ENCODE data around the gene FBXO11.
"Not testable (repeated sequence)": the region's sequence is repeated elsewhere in the genome, so short reads cannot be mapped to it uniquely, and the experiment has no call there.

Gene FBXO11

DNA sequence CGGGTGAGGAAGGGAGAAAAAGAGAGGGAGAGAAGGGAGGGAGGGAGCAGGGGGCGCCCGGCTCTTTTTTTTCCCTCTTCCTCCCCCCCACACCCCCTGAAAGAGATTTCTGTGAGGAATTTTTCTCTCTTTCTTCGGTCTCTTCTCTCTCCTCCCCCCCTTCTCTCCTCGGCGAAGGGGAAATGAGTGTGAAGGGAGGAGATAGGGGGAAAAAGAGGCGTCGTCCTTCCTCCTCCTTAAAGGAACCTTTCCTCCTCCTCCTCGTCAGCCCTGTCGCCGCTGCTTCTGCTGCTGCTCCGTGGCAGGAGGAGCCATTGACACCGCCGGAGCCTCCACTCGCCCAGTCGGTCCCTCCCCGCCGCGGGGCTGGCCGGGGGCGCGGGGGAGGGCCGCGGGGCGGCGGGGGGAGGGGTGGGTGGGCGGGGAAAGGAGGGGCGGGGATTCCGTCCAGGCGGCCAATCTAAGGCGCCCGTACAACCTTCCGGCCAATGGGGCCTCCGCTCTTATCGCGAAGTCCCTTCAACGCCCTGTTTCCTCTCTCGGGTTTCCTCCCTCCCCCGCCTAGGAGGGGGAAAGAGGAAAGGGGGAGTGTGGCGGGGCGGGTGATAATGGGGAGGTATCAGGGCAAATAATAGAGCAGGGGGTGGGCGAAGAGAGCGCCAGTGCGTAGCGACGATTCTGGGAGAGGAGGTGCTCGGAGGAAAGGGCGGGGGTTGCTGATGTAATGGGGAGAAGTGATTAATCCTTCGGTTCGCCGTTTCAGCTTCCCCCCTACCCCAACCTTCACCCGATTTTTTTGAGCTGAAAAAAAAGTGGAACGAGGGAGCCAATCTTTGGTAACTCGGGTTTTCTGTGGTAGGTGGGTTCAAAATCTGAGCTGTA is at the start of gene FBXO11:
Gene FBXO11 (minus strand): TSS at position 342 of the 882 bp plus-strand sequence. CDS start 778 bp downstream, outside the sequence.
- DNase-seq, result peak; percentile 90 to 97 (median 94)

DNA sequence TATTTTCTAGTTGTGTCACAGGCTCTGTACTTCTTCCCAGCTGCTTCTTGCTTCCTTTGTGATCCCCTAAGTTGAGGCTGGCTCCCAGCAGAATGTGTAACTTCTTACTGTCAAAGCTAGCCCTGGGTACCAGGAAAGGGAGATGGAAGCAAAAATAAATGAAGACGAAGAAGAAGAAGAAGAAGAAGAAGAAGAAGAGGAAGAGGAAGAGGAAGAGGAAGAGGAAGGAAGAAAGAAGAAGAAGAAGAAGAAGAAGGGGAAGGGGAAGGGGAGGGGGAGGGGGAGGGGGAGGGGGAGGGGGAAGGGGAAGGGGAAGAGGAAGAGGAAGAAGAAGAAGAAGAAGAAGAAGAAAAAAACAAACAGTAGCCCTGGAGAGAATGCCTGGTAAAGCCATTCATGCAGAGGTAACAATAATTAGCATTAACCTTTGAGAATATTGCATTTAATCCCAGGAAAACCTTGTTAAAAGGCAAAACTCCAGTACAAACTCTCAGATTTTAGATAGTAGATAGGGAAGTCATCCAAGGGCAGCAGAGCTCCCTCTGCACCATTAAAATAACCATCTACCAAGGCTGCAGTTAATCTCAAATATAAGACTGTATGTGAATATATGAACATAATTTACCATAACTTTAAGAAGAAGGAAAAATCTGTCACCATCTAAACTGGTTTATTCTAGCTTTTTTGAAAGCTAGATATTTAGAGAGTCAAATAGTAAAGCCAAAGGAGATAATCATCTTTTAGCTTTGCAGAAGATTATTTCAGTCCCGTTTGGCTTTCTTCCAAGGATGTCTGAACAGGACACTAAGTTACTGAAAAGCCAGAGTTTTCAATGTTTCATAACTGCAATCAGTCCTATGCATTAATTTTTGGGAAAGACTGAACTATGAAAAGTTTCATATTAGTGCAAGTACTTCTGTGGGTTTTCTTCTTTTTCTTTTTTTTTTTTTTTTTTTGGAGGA is 44.3 kb upstream of the FBXO11 start:
- no peak for DNase-seq

DNA sequence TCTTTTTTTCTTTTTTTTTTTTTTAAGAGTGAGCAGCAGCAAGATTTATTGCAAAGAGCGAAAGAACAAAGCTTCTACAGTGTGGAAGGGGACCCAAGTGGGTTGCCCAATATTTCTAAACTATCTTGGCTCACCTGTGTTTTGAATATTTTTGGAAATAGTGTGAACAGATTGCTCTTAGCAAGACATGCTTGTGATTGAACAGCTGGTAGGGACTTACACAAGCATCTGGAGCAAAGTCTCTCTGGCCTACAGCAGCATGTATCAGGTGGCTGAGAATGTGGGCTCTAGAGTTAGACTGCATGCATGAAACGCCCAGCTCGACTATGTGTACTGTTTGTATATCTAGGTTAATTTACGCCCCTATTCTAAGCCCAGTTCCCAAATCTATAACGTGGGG is 40.3 kb upstream of the FBXO11 start:
- DNase-seq, result no peak

DNA sequence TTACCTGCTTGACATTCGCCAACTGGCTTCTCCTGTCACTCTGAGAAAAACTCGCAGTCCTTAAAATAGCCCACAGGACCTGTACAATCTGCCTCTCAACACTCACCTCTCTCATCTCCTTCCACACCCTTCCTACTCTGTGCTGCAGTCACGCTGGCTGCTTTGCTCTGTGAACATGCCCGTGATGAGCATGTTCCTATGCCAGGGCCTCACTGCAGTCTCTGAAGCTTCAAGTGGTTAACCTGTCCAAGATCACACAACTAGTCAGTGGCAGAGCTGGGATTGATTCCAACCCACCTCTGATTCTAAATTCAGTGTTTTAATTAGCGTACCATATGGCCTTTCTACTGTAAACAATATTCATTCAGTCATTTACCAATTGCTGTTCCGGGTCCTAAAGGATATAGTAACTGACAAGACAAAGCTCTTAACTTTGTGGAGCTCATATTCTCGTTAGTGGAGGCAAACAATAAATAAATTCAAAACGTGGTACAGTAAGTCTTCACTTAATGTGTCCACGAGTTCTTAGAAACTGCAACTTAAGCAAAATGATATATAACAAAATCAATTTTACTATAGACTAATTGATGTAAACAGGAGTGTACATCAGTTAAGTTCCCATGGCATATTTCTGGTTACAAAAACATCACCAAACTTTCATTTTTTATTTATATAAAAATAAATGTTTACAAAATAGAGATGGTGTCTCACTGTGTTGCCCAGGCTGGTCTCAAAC is 38.9 kb upstream of the FBXO11 start:
- DNase-seq, result no peak

DNA sequence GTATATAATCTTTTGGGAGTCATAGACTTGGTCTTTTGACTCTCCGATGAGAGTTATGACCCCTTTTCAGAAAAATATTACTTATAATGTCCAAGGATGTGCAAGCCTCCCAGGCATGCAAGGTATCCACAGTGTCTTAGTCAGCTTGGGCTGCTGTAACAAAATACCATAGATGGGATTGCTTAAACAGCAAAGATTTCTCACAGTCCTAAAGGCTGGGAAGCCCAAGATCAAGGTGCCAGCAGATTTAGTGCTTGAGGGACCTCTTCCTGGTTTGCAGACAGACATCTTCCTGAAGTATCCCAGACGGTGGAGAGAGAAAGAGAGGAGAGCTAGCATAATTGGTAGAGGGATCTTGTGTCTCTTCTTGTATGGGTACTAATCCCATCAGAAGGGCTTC is 35.6 kb upstream of the FBXO11 start:
- DNase-seq, result no peak

DNA sequence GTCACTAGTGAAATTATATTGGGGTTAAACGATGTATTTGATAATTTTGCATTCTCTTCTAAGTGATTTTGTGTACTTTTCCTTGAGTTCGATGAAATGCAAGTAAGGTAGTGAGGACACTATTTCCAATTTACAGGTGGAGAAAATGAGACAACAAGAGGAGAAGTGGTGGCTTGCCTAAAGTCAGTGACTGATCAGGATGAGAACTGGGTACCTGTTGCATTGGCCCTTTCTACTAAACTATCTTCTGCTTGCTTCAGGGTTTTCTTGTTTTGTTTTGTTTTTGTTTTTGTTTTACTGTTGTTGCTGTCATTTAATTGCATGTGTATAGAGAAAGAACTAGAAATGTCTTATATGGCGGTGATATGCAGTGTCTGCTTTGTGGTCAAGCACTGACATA is 31.4 kb upstream of the FBXO11 start:
- no peak for DNase-seq

DNA sequence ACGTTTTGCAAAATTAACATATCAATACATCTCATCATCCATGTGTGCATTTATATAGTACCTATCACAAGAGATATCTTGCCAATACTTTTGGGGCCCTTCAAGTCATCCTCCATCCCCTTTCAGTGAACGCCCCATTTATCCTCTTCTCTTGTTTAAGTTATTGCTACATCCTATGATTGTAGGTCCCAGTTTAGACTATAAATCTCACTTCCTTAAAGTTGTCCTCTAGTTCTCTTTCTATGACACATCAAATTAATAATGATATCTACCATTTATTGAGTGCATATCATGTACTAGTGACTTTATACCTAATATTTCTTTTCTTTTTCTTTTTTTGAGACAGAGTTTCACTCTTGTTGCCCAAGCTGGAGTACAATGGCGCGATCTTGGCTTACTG is 28.8 kb upstream of the FBXO11 start:
- DNase-seq, result no peak

DNA sequence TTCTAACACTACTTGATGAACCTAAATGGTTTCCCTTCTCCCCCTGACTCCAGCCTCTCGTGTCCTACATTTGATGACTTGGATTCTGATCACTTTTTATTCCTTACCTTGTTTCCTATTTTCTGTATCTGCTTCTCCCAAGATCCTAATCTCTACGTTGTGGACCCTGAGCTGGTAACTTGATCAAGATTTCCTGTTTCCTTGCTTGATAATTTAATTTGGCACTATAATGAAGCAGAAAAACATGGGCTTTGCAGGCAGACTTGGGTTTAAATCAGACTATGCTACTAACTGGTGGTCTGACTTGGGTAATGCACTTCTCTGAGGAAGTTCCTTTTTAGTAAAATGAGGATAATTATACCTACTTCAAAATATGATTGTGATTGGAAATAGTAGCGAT is 11.7 kb upstream of the FBXO11 start:
- no peak for DNase-seq

DNA sequence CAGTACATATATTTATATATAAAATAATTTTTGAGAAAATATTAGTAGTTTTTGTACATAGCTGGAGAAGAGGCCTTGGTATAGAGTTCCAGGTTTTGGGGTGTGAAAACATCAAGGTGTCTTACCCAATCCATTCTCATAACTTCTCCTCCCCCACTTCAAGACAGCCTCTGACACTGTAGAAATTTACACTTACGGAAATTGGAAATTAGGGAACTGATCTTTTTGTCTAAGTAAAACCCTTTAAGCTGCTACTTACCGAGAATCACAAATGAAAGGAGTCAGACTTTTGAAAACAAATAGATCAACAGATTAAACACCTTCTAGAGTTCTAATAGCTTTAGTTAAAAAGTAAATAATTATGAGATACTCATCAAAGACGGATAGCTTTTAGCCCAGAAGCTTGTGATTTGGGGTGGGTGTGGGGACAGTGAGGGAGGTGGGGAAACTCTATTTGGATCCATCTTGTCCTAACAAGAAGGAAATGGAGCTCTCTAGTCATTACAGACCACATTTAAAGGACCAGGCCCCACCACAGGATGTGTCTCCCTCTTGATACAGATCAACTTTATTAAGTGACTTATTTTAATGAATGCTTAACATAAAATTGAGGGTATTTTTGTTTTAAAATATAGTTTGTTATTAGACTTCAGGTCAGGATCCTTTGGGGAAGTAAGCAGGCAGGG is 11.1 kb upstream of the FBXO11 start:
- DNase-seq, result no peak

DNA sequence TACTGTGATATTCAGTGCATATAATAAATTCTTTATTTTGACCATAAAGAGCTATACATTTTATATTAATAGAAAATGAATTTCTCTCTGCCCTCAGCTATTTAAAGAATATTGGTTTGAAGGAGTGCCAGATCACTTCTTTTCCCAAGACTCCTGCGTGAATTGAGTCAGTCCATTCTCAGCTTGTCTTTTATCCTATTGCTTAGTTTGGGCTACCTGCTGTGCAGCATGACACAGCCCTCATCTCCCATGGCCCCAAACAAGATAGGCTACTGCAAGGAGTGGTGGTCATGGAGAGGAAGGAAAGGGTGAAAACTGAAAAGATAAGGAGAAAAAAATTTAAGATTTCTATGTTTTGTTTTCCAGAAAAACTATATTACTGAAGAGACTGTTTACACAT is 10.1 kb upstream of the FBXO11 start:
- no peak for DNase-seq

DNA sequence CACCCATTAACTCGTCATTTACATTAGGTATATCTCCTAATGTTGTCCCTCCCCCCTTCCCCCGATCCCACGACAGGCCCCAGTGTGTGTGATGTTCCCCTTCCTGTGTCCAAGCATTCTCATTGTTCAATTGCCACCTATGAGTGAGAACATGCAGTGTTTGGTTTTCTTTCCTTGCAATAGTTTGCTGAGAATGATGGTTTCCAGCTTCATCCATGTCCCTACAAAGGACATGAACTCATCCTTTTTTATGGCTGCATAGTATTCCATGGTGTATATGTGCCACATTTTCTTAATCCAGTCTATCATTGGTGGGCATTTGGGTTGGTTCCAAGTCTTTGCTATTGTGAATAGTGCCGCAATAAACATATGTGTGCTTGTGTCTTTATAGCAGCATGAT is 4.4 kb upstream of the FBXO11 start:
- not testable (repeated sequence) for DNase-seq

DNA sequence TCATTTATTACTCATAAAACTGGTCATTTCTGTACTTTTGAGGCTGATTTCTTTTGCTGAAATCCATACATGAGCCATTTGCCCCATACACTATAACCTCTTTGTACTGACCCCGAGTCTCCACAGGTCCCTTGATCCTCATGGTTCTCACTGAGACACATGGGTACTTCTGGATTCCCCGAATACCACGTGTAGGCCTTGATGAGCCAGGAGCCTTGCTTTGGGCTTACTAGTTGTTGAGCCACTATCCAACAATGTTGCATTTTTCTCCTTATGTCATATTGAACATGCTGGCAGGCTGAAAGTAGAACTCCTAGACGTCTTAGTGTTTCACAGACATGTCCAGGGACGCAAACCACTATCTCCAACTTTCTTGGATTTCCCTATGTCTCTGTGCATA is 2.4 kb upstream of the FBXO11 start:
- no peak for DNase-seq

DNA sequence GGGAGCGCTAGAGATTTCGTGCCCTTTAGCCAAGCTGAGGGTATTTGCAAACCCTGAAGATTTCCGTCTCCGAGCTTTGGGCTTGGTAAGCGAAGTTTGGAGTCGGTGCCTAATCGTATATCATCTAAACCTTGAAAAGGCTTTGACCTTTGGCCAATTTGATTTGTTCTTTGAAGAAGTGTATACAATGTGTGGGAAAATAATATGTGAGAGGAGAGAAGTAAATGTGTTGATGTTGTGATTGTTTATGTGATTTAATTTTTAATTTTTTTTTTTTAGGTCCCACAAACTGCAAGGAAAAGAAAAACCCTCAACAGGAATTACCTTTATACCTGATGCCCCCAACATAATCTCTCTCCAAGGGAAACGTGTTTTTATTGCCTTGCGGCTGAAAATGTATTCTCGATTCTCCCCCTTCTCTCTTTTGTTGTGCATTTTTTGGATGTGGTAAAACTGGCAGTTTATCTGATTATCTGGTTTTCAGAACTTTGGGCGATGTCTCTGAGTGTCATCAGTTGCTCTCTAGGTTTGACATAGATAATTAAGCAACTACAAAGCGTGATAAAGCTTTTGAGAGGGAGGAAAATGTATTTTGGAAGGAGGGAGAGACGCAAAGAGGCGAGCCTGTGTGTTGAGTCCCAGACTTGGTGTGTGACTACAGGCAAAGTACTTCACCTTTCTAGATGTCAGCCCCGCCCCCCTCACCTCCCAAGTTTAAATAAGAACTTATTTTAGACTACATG is 912 bp upstream of the FBXO11 start:
- peak; percentile 10 to 82 (median 56) for DNase-seq

DNA sequence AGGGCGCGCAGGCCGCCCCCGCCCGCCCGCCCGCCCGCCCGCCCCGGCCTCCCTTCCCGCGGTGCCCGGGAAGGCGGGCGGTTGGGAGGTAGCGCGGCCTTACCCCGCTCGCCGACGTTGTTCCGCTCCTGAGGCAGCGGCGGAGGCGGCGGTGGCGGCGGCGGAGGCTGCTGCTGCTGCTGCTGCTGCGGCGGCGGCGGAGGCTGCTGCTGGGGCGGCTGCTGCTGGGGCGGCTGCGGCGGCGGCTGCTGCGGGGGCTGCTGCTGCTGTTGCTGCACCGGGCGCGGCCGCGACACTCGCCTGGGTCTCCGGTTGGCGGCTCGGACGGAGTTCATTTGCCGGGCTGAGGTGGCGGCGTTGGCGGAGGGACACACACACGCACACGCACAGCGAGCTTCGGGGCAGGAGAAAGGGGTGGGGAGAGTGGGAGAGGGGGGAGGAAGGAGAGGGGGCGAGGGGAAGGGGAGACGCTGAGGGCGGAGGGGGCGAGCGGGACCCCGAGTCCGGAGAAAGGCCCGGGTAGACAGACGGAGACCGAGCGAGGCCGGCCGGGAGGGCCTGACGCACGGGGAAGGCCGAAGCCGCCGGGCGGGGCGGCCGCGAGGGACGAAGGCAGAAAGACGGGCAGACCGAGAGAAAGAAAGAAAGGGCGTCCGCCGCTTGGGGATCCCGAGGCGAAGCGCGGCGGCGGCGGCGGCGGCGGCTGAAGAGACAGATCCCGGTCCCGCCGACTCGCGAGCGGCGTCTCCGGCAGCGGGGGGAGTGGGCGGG is 727 bp downstream of the FBXO11 start:
- peak; percentile 59 to 87 (median 73) for DNase-seq

DNA sequence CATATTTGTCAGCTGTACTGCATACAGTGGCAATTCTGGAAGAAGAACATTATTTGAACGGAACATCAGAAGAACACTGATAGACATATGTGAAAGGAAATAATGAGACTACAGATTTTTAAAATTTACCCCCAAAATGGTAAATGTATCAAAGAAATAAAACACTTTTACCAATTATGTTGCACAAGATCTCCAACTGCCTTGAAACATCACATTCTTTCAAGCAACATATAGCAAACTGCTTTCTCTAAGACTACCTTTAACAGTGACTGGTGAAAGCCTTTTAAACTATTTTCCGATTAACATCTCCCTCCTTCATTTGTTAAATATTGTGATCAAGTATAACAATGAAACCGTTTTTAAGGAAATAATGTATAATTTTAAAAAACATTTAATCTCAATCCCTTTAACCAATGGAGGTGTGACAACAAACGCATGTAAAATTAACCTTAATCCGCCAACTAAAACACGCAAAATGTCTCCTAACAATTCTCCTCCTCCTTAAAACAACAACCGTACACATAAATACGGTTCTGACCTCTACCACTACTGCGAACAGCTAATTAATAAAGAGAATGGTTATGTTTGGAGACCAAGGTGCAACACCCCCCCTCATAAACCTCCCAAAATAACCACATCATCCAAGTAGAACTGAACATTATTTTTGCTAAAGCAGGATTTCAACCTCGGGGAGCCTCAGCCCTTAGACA is 2.4 kb downstream of the FBXO11 start:
- no peak for DNase-seq

DNA sequence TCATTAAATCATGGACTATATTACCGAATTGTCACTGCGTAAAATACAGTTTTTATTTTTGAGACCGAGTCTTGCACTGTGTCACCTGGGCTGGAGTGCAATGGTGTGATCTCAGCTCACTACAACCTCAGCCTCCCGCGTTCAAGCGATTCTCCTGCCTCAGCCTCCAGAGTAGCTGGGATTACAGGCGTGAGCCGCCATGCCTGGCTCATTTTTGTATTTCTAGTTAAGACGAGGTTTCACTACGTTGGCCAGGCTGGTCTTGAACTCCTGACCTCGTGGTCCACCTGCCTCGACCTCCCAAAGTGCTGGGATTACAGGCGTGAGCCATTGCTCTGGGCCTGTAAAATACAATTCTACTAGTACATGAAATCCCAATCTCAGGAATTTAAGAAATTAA is 4.4 kb downstream of the FBXO11 start:
- not testable (repeated sequence) for DNase-seq

DNA sequence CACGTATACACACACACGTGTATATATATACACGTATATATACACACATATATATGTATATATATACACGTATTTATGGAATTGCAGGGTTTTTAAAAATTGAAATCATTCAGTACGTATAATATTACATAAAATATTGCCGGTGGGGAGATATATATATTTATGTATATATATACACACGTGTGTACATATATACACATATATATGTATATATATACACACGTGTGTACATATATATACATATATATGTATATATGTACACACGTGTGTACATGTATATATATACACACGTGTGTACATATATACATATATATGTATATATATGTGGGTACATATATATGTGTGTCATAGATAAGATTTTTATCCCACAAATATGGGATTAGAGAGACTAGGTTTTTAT is 5.4 kb downstream of the FBXO11 start:
- no peak for DNase-seq

DNA sequence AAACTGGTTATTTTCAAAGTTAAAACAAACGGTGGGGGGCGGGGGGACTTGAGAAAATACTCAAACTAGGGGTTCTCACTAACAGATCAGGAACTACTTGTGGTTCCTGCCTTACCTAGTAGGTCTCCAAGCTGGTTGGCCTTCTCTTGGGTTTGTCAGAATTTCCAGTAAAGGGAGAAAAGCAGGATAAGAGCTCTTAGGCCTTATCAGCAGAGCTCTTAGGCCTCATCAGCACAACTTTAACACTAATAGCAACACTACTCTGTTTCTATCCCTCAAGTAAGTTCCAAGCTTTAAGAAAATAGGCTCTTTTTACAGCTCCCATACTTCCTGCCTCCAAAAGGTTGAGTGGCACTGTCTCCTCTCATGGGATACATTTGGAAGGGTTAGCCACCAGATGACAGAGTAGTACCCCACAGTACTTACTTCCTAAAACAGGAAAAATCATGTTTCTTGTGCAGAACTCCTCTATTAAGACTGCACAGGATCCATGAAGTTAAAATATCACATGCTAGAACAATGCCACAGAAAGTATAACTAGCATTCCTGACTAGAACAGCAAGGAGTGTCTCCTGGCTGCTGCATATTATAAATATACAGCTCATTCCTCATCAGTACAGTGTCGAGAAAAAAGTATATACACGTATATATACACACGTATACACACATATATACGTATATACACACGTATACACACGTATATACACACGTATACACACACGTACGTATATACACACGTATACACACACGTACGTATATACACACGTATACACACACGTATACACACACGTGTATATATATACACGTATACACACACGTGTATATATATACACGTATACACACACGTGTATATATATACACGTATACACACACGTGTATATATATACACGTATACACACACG is 6.1 kb downstream of the FBXO11 start:
- DNase-seq, result no peak

All from stimulated activated naive CD4-positive, alpha-beta T cell (primary cell).